Vagina (tissue), 2 donors: ENCODE data around the gene TMEM35B. TPM values are rescaled to one million over a fixed set of nuclear protein-coding genes. Genes with fewer than 3 reads are reported as not detected.
"Not testable (repeated sequence)": the region's sequence is repeated elsewhere in the genome, so short reads cannot be mapped to it uniquely, and the experiment has no call there.

ENCODE experiments used
- DNase-seq, 2 donors: peaks; one replicate each; pipeline ENCODE4 v3.0.0-alpha.2; 2017; ENCODE audit errors: extremely low spot score in 2 of 2
- H3K27ac ChIP-seq: fragments of 200-600 bp; sonication (generic); one replicate; pipeline ENCODE4 v1.5.1; 2019
- H3K27me3 ChIP-seq: fragments of 200-600 bp; sonication (generic); one replicate; pipeline ENCODE4 v1.5.1; 2019
- H3K36me3 ChIP-seq, 2 donors: fragments of 200-600 bp; sonication (generic); one replicate each; pipeline ENCODE4 v1.5.1; 2017 to 2019
- H3K4me1 ChIP-seq: fragments of 200-600 bp; sonication (generic); one replicate; pipeline ENCODE4 v1.5.1; 2019
- H3K4me3 ChIP-seq, 2 donors: fragments of 200-600 bp; sonication (generic); 1 replicate in 1 of 2; 2 replicates in 1 of 2; pipeline ENCODE4 v1.5.1; 2016 to 2019
- H3K9me3 ChIP-seq: fragments of 200-600 bp; sonication (generic); one replicate; pipeline ENCODE4 v1.5.1; 2019
- CTCF ChIP-seq, 3 experiments: fragments of 450-650 bp in 2 of 3; fragments of 200-600 bp in 1 of 3; sonication (generic) in 1 of 3; IDR thresholded peaks; one replicate each; pipeline ENCODE4 v1.5.1; 2017 to 2019; ENCODE audit warnings: antibody characterized with exemption in 3 of 3, mild to moderate bottlenecking in 2 of 3, moderate library complexity in 2 of 3
- POLR2A ChIP-seq, 2 donors: fragments of 450-650 bp; IDR thresholded peaks; one replicate each; pipeline ENCODE4 v1.6.1; 2017; ENCODE audit warnings: antibody characterized with exemption in 2 of 2, mild to moderate bottlenecking in 2 of 2, moderate library complexity in 2 of 2
- POLR2AphosphoS5 ChIP-seq, 2 donors: sonication (generic); formaldehyde crosslinking; IDR thresholded peaks; one replicate each; pipeline ENCODE4 v1.9.0; 2017; ENCODE audit warnings: antibody characterized with exemption in 2 of 2, mild to moderate bottlenecking in 2 of 2, low read depth in 1 of 2; ENCODE audit not compliant: insufficient read depth in 1 of 2
- intact Hi-C: fragments of 100-400 bp; cut with DNase I; formaldehyde crosslinking; loops from one replicate; pipeline ENCODE4 v1.15.1; 2023
- small RNA-seq: library from RNA; depleted of rRNA; stranded (forward); fragments of <200 nt; gene quantifications from one replicate; pipeline ENCODE3, GENCODE V24; 2016
- total RNA-seq: library from RNA; depleted of rRNA; stranded (reverse); fragments of >200 nt; gene quantifications from one replicate; pipeline ENCODE4 v1.2.3, GENCODE V29; 2016

The TMEM35B gene
- total RNA-seq, 1 donor from 2014 or later: 44.0 TPM

DNA sequence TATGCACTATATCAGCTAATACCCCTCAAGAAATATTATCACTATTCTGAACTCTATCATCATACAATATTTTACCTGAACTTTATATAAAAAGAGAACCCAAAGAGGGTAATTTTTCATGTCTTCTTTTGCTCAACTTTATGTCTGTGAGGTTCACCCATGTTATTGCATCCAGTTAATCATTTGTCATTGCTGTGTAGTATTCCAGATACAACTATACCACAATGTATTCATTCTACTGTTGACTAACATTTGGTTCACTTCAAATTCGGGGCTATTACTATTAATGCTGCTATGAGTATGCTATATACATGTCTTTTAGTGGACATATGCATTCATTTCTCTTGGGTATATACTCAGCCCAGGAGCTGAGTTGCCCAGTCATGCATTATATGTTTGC, 34.7 kb downstream of the TMEM35B start:
- no peak for TF ChIP-seq POLR2A (IDR thresholded peaks at IDR 0.05)
- no peak for TF ChIP-seq POLR2AphosphoS5 (IDR thresholded peaks at IDR 0.05; ENCODE audit: insufficient read depth in 1 of 2, low read depth in 1 of 2)
- TF ChIP-seq CTCF (IDR thresholded peaks at IDR 0.05): no peak
- Histone ChIP-seq H3K4me1 (no peaks in the 10 kb centered on the region), H3K36me3 (no peaks in the 10 kb centered on the region), H3K27ac (no peak overlapping the region), H3K27me3 (no peaks in the 10 kb centered on the region), H3K4me3 (no peak overlapping the region), H3K9me3 (no peaks in the 10 kb centered on the region)
- intact Hi-C loops: no loop called here
- no peak for DNase-seq

- H3K4me3 ChIP-seq, H3K36me3 ChIP-seq, H3K4me1 ChIP-seq, intact Hi-C loops, DNase-seq, H3K27ac ChIP-seq, H3K9me3 ChIP-seq, H3K27me3 ChIP-seq: not testable (repeated sequence)
Measured at GRCh38 chr1:34948739-34949138, 36.4 kb downstream of the TMEM35B start.

- H3K4me1 ChIP-seq, H3K9me3 ChIP-seq, intact Hi-C loops, H3K27ac ChIP-seq, H3K36me3 ChIP-seq, H3K27me3 ChIP-seq, DNase-seq, H3K4me3 ChIP-seq: not testable (repeated sequence)
Measured at GRCh38 chr1:34947641-34948314, 37.4 kb downstream of the TMEM35B start.

GRCh38 chr1:34946211-34946610, 38.9 kb downstream of the TMEM35B start:
- no peak for TF ChIP-seq POLR2AphosphoS5 (IDR thresholded peaks at IDR 0.05; ENCODE audit: insufficient read depth in 1 of 2, low read depth in 1 of 2)
- TF ChIP-seq POLR2A (IDR thresholded peaks at IDR 0.05): no peak
- no peak for TF ChIP-seq CTCF (IDR thresholded peaks at IDR 0.05)
- no peaks in the 10 kb centered on the region for H3K9me3 ChIP-seq
- no peaks in the 10 kb centered on the region for H3K4me1 ChIP-seq
- no peak for DNase-seq
- no peak overlapping the region for H3K4me3 ChIP-seq
- intact Hi-C loops: no loop called here
- no peaks in the 10 kb centered on the region for H3K27me3 ChIP-seq
- no peak overlapping the region for H3K27ac ChIP-seq
- H3K36me3 ChIP-seq: no peaks in the 10 kb centered on the region

GRCh38 chr1:34941798-34942197, 43.3 kb downstream of the TMEM35B start:
- H3K4me1 ChIP-seq, DNase-seq, H3K27me3 ChIP-seq, H3K9me3 ChIP-seq, H3K36me3 ChIP-seq, H3K4me3 ChIP-seq, intact Hi-C loops, H3K27ac ChIP-seq: not testable (repeated sequence)

Small RNA genes lying within 50 kb of the gene (small RNA-seq; reads per million reads assigned to genes)
- gene TMEM35B: not detected

Other genes with a start within 250 kb of the TMEM35B start
- gene GJB5, start 230.3 kb downstream of the TMEM35B start, total RNA-seq: 23.6 TPM
- gene GJB4, start 225.6 kb downstream of the TMEM35B start, total RNA-seq: 2.0 TPM
- 24.6 TPM for gene GJB3, start 204.1 kb downstream of the TMEM35B start, total RNA-seq
- 28.5 TPM for gene GJA4, start 192.3 kb downstream of the TMEM35B start, total RNA-seq
- gene SMIM12, start 125.6 kb downstream of the TMEM35B start, total RNA-seq: 36.6 TPM
- gene DLGAP3, start 55.7 kb downstream of the TMEM35B start, total RNA-seq: not detected
- 12.3 TPM for gene ZMYM6, start 46.6 kb upstream of the TMEM35B start, total RNA-seq
- 12.5 TPM for gene ZMYM1, start 94.0 kb upstream of the TMEM35B start, total RNA-seq
- 197 TPM for gene SFPQ, start 207.8 kb upstream of the TMEM35B start, total RNA-seq